SU-DHL-6 (cell line): ENCODE results near the gene ARHGAP45.
A peak's percentile ranks its signal among the peaks of the same experiment; 100 is the strongest.

Experiments used
- H2AFZ ChIP-seq: fragments of 200-600 bp; sonication (generic); 2 replicates; pipeline ENCODE4 v1.6.1; 2014; ENCODE audit warnings: low read depth, mild to moderate bottlenecking, moderate library complexity, mixed read lengths, antibody characterized with exemption, low read length; ENCODE audit not compliant: severe bottlenecking
- H3F3A ChIP-seq: fragments of 200-600 bp; shearing (Covaris generic); 2 replicates; pipeline ENCODE4 v1.6.0; 2016; ENCODE audit warnings: antibody characterized with exemption, mild to moderate bottlenecking; ENCODE audit not compliant: insufficient read depth
- H3K27ac ChIP-seq: fragments of 200-600 bp; sonication (generic); 2 replicates; pipeline ENCODE4 v1.5.1; 2016; ENCODE audit warnings: low read depth, mild to moderate bottlenecking, low read length, moderate library complexity, mixed read lengths
- H3K27me3 ChIP-seq: fragments of 200-600 bp; sonication (generic), shearing (Covaris generic); 2 replicates; pipeline ENCODE4 v1.6.0; 2014; ENCODE audit warnings: mild to moderate bottlenecking, low read length
- H3K36me3 ChIP-seq: fragments of 200-600 bp; sonication (generic); 2 replicates; pipeline ENCODE4 v1.6.1; 2014; ENCODE audit warnings: mild to moderate bottlenecking, low read length, mixed read lengths
- H3K4me2 ChIP-seq: fragments of 300-600, 200-600 bp; shearing (Covaris generic), sonication (generic); 2 replicates; pipeline ENCODE4 v1.6.0; 2014; ENCODE audit warnings: low read length, low read depth, mild to moderate bottlenecking; ENCODE audit not compliant: poor library complexity, severe bottlenecking
- H3K4me3 ChIP-seq: fragments of 200-600 bp; sonication (generic); 2 replicates; pipeline ENCODE4 v1.5.1; 2014; ENCODE audit warnings: antibody characterized with exemption, low read length, mild to moderate bottlenecking, mixed read lengths; ENCODE audit not compliant: insufficient read depth, poor library complexity, severe bottlenecking
- H3K79me2 ChIP-seq: fragments of 200-600 bp; sonication (generic); 2 replicates; pipeline ENCODE4 v1.6.1; 2014; ENCODE audit warnings: mild to moderate bottlenecking, low read length, moderate library complexity; ENCODE audit not compliant: insufficient read depth
- H3K9ac ChIP-seq: fragments of 200-600 bp; sonication (generic); 2 replicates; pipeline ENCODE4 v1.7.0; 2014; ENCODE audit warnings: mild to moderate bottlenecking, low read length
- H3K9me2 ChIP-seq: fragments of 200-600 bp; sonication (generic); replicated peaks from 2 replicates; pipeline ENCODE4 v1.6.1; 2014; ENCODE audit warnings: low read length; ENCODE audit not compliant: insufficient read depth
- H3K9me3 ChIP-seq: fragments of 200-600 bp; sonication (generic); 2 replicates; pipeline ENCODE4 v1.6.1; 2014; ENCODE audit warnings: low read length, mixed read lengths; ENCODE audit not compliant: insufficient read depth
- H4K20me1 ChIP-seq: fragments of 200-600 bp; sonication (generic); 2 replicates; pipeline ENCODE4 v1.6.1; 2014; ENCODE audit warnings: low read depth, mild to moderate bottlenecking, antibody characterized with exemption, low read length, moderate library complexity, mixed read lengths
- EZH2phosphoT487 ChIP-seq: fragments of 200-600 bp; sonication (generic), shearing (Covaris generic); conservative IDR thresholded peaks from 2 replicates; pipeline ENCODE4 v1.6.1; 2018; ENCODE audit warnings: mild to moderate bottlenecking, antibody characterized with exemption, low read length, moderate library complexity, mixed read lengths
- TF ChIP-seq, protein P1 (sequence below): fragments of 200-600 bp; sonication (generic); IDR thresholded peaks from one replicate; pipeline ENCODE4 v1.5.1; 2017; ENCODE audit warnings: antibody characterized with exemption, mild to moderate bottlenecking, low read length, moderate library complexity; ENCODE audit not compliant: insufficient read depth, poor library complexity, severe bottlenecking

The ARHGAP45 gene

DNA sequence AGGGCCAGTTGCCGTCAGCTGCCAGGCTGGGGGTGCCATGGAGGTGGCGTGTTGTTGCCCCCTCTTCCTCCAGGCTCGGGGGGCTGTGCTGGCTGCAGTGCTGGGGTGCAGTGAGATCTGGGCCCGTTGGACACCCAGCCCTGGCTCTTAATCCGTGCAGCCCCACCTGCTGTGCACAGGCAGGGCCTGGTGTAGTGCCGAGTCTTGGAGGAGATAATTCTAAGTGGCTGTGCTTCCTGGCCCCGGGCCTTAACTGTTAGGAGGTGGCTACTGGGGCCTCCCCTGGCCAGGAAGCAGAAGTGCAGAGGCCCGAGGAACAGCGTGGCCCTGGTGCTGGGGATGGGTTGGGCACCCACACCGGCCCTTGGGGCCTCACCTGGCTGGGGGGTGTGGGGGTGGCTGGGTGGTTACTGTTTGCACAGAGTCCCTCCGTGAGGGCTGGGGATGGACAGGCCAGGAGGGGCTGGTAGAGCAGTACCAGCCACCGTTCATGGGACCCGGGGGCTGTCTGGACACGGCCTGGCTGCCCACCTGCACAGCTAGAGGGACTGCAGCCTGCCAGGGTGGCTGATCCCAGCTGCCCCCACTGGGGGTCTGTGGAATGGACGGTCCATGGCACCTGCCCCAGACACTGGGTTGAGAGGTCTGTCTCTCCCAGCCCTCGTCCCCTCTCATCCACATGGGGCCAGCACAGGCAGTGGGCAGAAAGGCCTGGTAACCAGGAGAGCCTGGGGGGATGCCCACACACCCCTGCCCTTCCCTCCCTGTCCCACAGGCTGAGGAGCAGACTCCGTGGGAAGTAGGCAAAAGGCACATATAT, 40.1 kb downstream of the ARHGAP45 start:
- H3K9ac ChIP-seq, result no peak overlapping the region
- peaks cover 3% of the 10 kb centered on the region; the same call in 1 of the 2 replicates for H3F3A ChIP-seq
- H3K9me2 ChIP-seq, result no peaks in the 10 kb centered on the region
- 0 out of 2 replicates have a peak overlapping the region, but pooled peaks have one; percentile 11 for H3K27ac ChIP-seq
- no peak overlapping the region for H3K4me2 ChIP-seq
- H3K27me3 ChIP-seq, result no peaks in the 10 kb centered on the region
- H3K9me3 ChIP-seq, result no peaks in the 10 kb centered on the region
- no peak overlapping the region for H2AFZ ChIP-seq
- no peaks in the 10 kb centered on the region for H3K36me3 ChIP-seq
- no peak overlapping the region for H3K4me3 ChIP-seq
- TF ChIP-seq, protein P1, sequence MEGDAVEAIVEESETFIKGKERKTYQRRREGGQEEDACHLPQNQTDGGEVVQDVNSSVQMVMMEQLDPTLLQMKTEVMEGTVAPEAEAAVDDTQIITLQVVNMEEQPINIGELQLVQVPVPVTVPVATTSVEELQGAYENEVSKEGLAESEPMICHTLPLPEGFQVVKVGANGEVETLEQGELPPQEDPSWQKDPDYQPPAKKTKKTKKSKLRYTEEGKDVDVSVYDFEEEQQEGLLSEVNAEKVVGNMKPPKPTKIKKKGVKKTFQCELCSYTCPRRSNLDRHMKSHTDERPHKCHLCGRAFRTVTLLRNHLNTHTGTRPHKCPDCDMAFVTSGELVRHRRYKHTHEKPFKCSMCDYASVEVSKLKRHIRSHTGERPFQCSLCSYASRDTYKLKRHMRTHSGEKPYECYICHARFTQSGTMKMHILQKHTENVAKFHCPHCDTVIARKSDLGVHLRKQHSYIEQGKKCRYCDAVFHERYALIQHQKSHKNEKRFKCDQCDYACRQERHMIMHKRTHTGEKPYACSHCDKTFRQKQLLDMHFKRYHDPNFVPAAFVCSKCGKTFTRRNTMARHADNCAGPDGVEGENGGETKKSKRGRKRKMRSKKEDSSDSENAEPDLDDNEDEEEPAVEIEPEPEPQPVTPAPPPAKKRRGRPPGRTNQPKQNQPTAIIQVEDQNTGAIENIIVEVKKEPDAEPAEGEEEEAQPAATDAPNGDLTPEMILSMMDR, result no peak
- no peaks in the 10 kb centered on the region for H4K20me1 ChIP-seq
- H3K79me2 ChIP-seq, result no peaks in the 10 kb centered on the region

DNA sequence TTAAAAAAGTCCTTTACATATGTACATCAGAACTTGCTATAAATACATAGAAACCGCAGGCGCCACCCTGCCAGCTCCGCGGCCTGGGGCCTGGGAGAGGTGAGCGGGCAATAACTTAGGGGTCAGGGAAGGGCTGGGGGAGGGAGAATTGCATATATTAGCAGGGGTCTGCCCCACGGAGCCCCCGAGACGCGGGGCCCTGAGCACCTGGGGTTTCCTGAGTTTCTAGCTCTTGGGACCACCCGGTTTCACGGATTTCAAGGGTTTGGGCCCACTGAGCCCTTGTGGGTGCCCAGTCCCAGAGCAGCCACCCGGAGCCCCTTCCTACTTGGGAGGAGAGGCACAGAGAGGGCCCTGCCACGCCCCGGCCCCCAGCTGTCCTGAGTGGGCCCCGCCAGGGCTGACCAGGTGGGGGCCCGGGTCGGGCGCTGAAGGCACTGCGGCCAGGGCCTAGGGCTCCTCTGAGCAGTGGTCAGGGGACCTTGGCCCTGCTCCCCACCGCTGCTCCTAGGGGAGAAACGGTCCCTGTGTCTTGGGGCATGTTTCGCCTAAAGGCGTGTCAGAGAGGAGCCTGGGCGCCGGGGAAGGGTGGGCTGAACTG, 40.8 kb downstream of the ARHGAP45 start:
- Histone ChIP-seq H3K4me2 (no peak overlapping the region), H3K79me2 (no peaks in the 10 kb centered on the region), H3F3A (no peaks in the 10 kb centered on the region; the same call in 1 of the 2 replicates), H3K27ac (0 out of 2 replicates have a peak overlapping the region, but pooled peaks have one; percentile 11), H3K9me3 (no peaks in the 10 kb centered on the region), H3K9me2 (no peaks in the 10 kb centered on the region), H3K36me3 (no peaks in the 10 kb centered on the region), H3K27me3 (no peaks in the 10 kb centered on the region), H3K4me3 (no peak overlapping the region), H2AFZ (no peak overlapping the region), H4K20me1 (no peaks in the 10 kb centered on the region), H3K9ac (no peak overlapping the region)
- TF ChIP-seq EZH2phosphoT487, result no peak
- TF ChIP-seq, protein P1, result no peak

DNA sequence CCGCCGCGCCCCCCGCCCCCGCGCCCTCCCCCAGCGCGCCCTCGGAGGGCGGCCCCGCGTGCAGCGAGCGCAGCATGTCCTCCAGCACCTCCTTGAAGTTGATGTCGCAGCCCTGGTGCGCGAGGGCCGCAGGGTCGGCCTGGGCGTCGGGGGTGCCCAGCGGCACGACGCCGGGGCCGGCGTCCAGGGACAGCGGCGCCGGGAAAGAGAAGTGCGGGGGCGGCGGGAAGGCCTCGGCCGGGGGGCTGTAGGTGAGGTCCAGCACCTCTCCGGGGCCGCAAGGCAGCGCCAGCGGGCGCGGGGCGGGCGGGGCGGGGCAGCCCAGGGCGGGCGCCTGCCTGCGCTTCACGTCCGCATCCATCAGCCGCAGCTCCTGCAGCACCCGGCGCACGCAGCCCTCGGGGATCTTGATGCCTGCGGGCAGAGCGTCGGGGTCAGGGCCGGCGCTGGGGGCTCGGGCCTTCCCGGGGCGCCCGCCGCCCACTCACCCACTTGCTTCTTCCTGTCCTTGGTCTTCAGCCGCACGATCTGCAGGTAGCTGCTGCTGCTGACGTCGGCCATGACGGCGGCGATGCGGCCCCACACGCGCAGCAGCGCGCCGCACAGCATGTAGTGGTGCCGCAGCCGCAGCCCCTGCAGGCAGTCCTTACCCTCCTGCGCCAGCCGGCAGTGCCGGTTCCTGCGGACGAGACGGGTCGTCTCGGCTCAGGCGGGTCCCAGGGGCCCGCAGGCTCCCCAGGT, 41.5 kb downstream of the ARHGAP45 start:
- no peaks in the 10 kb centered on the region for H3K36me3 ChIP-seq

More for the DNA sequence above, 41.5 kb downstream of the ARHGAP45 start:
- no peaks in the 10 kb centered on the region for H3K9me2 ChIP-seq
- no peaks in the 10 kb centered on the region for H4K20me1 ChIP-seq
- no peaks in the 10 kb centered on the region for H3K27me3 ChIP-seq
- no peak overlapping the region for H3K9ac ChIP-seq
- H3K79me2 ChIP-seq, result no peaks in the 10 kb centered on the region
- H3K9me3 ChIP-seq, result no peaks in the 10 kb centered on the region
- TF ChIP-seq EZH2phosphoT487, result no peak
- TF ChIP-seq, protein P1, result no peak
- no peak overlapping the region for H3K4me3 ChIP-seq
- H3K4me2 ChIP-seq, result no peak overlapping the region
- H3F3A ChIP-seq, result no peaks in the 10 kb centered on the region; the same call in 1 of the 2 replicates
- no peak overlapping the region for H2AFZ ChIP-seq
- no peak overlapping the region for H3K27ac ChIP-seq
